Stimulated activated effector memory CD8-positive, alpha-beta T cell treated with anti-CD3 and anti-CD28 coated beads, Interleukin-12 subunit alpha, Interleukin-12 subunit beta, amount 100 ng/mL, for 72 hours (primary cell): ENCODE results near the gene ZFYVE28.
A peak's percentile ranks its signal among the peaks of the same experiment; 100 is the strongest.

Source experiments
- ATAC-seq: fragments of 150-1000 bp; cut with Tn5 transposase; 2 replicates; pipeline ENCODE4 v1.10.0; 2021
- DNase-seq, 2 donors: peaks; one replicate each; pipeline ENCODE4 v3.0.0; 2021 to 2022; ENCODE audit warnings: low spot score in 2 of 2
- H3K27ac Mint-ChIP-seq: one replicate; pipeline ENCODE4 v1.8.0; 2022; ENCODE audit warnings: mild to moderate bottlenecking, mixed read lengths
- H3K36me3 Mint-ChIP-seq: one replicate; pipeline ENCODE4 v1.8.0; 2022; ENCODE audit warnings: mild to moderate bottlenecking, mixed read lengths
- H3K4me1 Mint-ChIP-seq: one replicate; pipeline ENCODE4 v1.8.0; 2022; ENCODE audit warnings: mixed read lengths
- H3K4me3 Mint-ChIP-seq: one replicate; pipeline ENCODE4 v1.8.0; 2022; ENCODE audit warnings: mild to moderate bottlenecking, mixed read lengths
- H3K9me3 Mint-ChIP-seq: one replicate; pipeline ENCODE4 v1.8.0; 2022; ENCODE audit warnings: mixed read lengths

Gene ZFYVE28

DNA sequence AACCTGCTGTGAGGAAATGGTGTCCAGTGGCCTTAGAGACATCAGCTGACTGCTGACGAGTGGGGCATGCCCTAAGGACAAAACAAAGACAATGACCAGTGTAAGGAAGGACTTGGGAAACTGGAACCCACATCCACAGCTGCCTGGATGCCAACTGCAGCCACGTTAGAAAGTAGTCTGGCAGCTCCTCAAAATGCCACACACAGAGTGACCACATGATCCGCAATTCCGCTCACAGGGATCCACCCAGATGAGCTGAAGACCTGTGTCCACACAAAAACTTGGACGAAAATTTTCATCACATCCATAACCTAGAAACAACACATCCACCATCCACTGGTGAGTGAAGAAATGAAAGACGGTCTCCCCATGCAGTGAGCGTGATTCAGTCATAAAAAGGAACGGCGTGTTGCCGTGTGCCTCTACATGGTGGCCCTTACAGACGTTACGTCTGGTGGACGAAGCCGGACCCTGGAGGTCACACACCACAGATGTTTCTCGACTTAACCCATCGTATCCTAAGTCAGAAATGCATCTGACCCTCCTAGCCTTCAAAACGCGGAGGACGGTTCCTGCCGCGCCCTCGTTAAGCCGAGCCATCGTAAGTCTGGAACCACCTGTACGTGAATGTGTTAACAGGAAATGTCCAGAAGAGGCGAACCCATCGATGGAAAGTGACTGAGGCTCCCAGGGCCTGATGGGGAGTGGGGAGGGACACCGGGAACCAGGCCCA lies 115.9 kb downstream of the ZFYVE28 start:
- no peak overlapping the region for H3K4me3 Mint-ChIP-seq
- peaks cover 17% of the 10 kb centered on the region for H3K36me3 Mint-ChIP-seq
- no peak overlapping the region for H3K27ac Mint-ChIP-seq
- peaks cover 5% of the 10 kb centered on the region for H3K4me1 Mint-ChIP-seq
- H3K9me3 Mint-ChIP-seq = no peaks in the 10 kb centered on the region
- DNase-seq (no peak), ATAC-seq (no peak)

DNA sequence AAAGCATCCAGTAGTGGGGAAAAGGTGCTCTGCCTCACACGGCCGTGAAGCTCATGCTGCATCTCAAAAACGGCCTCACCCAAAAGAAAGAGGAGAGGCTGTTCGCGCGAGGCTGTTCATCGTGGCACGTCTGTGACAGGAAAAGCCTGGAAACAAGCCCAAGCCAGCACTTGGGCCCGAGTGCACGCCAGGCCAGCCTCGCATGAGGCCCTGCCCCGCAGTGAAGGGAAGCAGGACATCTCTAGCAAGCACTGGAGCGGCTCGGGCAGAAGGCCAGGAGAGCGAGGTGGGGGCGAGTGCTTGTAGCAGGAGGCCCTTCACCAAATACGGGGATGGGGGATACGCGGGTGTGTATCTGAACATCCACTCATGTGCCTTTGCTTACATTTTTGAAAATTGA lies 116.6 kb downstream of the ZFYVE28 start:
- Mint-ChIP-seq H3K27ac (no peak overlapping the region), H3K4me3 (no peak overlapping the region), H3K4me1 (peaks cover 9% of the 10 kb centered on the region), H3K9me3 (no peaks in the 10 kb centered on the region), H3K36me3 (peaks cover 17% of the 10 kb centered on the region)
- DNase-seq (no peak), ATAC-seq (no peak)

DNA sequence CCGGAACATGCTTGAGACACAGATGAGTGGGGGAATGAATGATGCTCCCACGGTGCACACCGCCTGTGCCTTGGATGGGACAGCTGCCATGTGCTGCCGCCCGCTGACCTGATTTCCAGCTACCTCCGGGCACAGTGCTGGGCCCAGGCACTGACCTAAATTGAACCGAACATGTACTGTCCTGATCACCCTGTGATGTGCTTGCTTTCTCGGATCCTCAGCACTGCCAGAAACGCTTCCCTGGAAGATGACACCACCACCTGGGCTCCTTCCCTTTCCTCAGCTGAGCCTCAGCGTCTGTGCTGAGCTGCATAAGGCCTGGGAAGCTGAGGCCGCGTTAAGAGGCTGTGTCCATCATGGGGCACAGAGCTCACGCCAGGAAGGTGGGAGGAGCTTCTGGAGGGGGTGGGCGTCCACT lies 117.2 kb downstream of the ZFYVE28 start:
- ATAC-seq (no peak), DNase-seq (no peak)
- peaks cover 17% of the 10 kb centered on the region for H3K36me3 Mint-ChIP-seq
- H3K4me3 Mint-ChIP-seq = no peak overlapping the region
- no peaks in the 10 kb centered on the region for H3K9me3 Mint-ChIP-seq
- peak overlapping the region; percentile 40 for H3K27ac Mint-ChIP-seq
- H3K4me1 Mint-ChIP-seq = peaks cover 9% of the 10 kb centered on the region

- ATAC-seq (no peak), DNase-seq (no peak)
- H3K36me3 Mint-ChIP-seq = peaks cover 11% of the 10 kb centered on the region
- H3K4me1 Mint-ChIP-seq = peaks cover 13% of the 10 kb centered on the region
- peak overlapping the region; percentile 40 for H3K27ac Mint-ChIP-seq
- no peak overlapping the region for H3K4me3 Mint-ChIP-seq
- no peaks in the 10 kb centered on the region for H3K9me3 Mint-ChIP-seq
These were observed 117.8 kb downstream of the ZFYVE28 start for GRCh38 chr4:2300431-2301224.

DNA sequence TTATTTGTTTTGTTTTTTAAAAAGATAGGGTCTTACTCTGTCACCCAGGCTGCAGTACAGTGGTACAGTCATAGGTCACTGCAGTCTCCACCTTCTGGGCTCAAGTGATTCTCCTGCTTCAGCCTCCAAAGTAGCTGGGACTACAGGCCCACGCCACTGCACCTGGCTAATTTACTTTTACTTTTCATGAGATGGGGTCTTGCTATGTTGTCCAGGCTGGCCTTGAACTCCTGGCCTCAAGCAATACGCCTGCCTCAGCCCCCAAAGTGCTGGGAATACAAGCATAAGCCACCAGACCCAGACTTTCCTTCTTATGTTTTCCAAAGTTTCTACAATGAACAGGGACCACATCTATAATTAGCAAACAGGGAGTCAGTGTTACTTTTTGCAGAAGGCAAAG lies 118.7 kb downstream of the ZFYVE28 start:
- no peak for DNase-seq
- Mint-ChIP-seq H3K36me3 (peaks cover 11% of the 10 kb centered on the region), H3K27ac (peak overlapping the region; percentile 66), H3K9me3 (no peaks in the 10 kb centered on the region), H3K4me1 (peaks cover 18% of the 10 kb centered on the region), H3K4me3 (no peak overlapping the region)
- no peak for ATAC-seq

GRCh38 chr4:2298532-2298991 lies 119.9 kb downstream of the ZFYVE28 start:
- Mint-ChIP-seq H3K27ac (peak overlapping the region; percentile 66), H3K9me3 (no peaks in the 10 kb centered on the region), H3K4me1 (peaks cover 18% of the 10 kb centered on the region), H3K4me3 (no peak overlapping the region), H3K36me3 (peaks cover 11% of the 10 kb centered on the region)
- no peak for ATAC-seq
- DNase-seq = no peak

DNA sequence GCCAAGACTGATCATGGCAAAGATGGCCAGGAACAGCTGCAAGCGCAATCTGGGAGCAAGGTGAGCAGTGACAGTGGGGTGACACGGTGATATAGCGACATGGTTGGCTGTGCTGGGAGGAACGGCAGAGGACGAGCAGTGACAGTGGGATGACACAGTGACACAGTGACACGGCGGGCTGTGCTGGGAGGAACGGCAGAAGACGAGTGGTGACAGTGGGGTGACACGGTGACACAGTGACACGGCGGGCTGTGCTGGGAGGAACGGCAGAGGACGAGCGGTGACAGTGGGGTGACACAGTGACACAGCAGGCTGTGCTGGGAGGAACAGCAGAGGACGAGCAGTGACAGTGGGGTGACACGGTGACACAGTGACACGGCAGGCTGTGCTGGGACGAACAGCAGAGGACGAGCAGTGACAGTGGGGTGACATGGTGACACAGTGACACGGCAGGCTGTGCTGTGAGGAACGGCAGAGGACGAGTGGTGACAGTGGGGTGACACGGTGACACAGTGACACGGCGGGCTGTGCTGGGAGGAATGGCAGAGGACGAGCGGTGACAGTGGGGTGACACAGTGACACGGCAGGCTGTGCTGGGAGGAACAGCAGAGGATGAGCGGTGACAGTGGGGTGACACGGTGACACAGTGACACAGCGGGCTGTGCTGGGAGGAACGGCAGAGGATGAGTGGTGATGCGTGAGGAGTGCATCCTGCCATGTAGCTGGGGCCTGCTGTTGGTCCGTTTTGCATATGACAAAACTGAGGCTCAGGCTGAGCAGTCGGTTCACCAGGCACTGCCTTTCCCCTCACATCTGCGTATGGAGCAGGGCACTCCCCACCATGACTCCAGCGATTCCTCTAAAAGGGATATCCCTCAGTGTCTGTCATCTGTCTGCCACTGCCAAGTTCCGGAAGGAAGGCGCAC lies 120.6 kb downstream of the ZFYVE28 start:
- peak overlapping the region; percentile 89 for H3K27ac Mint-ChIP-seq

GRCh38 chr4:2296631-2297601 lies 121.5 kb downstream of the ZFYVE28 start:
- Mint-ChIP-seq H3K9me3 (no peaks in the 10 kb centered on the region), H3K4me3 (no peak overlapping the region), H3K36me3 (peaks cover 6% of the 10 kb centered on the region), H3K4me1 (peaks cover 18% of the 10 kb centered on the region), H3K27ac (peak overlapping the region; percentile 89)
- peak; percentile 14 for ATAC-seq
- DNase-seq = no peak

More for the DNA sequence above, 120.6 kb downstream of the ZFYVE28 start:
- Mint-ChIP-seq H3K4me1 (peaks cover 18% of the 10 kb centered on the region), H3K4me3 (no peak overlapping the region), H3K36me3 (peaks cover 11% of the 10 kb centered on the region), H3K9me3 (no peaks in the 10 kb centered on the region)
- ATAC-seq (no peak), DNase-seq (no peak)

GRCh38 chr4:2295900-2296442 lies 122.5 kb downstream of the ZFYVE28 start:
- H3K27ac Mint-ChIP-seq = peak overlapping the region; percentile 46
- no peak overlapping the region for H3K4me3 Mint-ChIP-seq
- H3K36me3 Mint-ChIP-seq = peaks cover 2% of the 10 kb centered on the region
- ATAC-seq = no peak
- no peak for DNase-seq
- no peaks in the 10 kb centered on the region for H3K9me3 Mint-ChIP-seq
- peaks cover 25% of the 10 kb centered on the region for H3K4me1 Mint-ChIP-seq

DNA sequence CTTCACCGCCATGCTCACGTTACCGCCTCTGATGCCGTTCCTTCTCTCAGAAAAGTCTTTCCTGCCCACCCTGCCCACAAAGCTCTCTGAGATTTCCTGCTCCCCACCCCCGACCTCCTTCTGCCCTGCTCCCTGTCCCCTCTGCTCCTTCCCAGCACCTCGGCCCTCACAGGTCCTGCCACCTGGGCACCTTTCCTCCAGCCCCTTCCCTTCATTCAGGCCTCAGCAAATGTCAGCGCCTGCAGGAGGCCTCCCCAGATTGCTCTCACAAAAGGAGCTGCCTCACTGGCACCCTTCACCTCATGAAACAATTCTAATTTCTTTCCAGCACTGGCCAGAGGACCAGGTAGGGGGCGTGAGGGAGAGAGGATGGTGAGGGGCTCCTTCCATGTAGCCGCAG lies 122.9 kb downstream of the ZFYVE28 start:
- H3K4me1 Mint-ChIP-seq = peaks cover 30% of the 10 kb centered on the region
- H3K36me3 Mint-ChIP-seq = peaks cover 6% of the 10 kb centered on the region
- DNase-seq (no peak), ATAC-seq (no peak)
- H3K4me3 Mint-ChIP-seq = no peak overlapping the region
- peak overlapping the region; percentile 46 for H3K27ac Mint-ChIP-seq
- no peaks in the 10 kb centered on the region for H3K9me3 Mint-ChIP-seq

- Mint-ChIP-seq H3K36me3 (peaks cover 6% of the 10 kb centered on the region), H3K9me3 (no peaks in the 10 kb centered on the region), H3K4me1 (peaks cover 35% of the 10 kb centered on the region), H3K4me3 (no peak overlapping the region), H3K27ac (no peak overlapping the region)
- no peak for ATAC-seq
- DNase-seq = no peak
These were observed 125.8 kb downstream of the ZFYVE28 start for GRCh38 chr4:2292646-2293108.

DNA sequence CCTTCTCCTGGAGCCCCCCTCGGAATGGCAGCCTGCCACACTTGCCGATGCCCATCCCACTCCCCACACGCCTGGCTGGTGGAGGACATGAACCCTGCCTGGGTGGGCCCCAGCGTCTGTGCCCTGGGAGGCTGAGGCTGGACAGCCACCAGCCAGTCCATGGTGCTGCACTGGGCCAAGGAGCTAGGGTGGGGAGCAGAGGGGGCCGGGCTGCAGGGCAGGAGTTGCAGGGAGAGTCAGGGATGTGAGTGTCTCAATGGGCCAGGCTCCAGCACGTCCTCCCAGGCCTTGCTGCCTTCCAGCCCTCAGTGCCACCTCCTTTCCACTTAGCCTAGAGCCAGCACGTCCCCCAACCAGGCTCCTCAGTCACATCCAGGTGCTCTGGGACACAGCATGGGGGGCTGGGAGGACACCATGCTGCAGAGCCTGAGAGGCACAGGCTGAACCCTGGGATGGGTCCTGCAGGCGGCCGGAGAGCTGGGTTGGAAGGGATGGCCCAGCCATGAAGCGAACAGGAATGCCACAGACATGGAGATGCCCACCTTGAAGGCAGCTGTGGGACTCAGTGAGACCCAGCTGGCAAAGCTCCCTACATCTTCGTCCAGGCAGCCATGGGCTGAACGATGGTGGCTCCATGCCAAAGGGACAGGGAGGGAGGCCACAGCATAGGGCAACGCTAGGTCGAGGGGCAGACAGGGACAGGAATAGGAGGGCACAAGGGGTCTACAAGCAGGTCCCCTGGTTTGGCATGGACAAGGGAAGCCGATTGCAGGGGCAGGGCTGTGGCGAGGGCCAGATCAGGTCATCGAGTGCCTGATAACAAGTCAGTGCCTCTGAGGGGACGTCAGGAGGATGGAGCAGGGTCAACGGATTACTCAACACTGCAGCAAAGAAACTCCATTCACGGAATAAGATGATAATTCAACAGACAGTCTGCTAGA lies 126.5 kb downstream of the ZFYVE28 start:
- ATAC-seq (no peak), DNase-seq (no peak)
- Mint-ChIP-seq H3K27ac (peak overlapping the region; percentile 87), H3K4me3 (peak overlapping the region; percentile 61), H3K9me3 (no peaks in the 10 kb centered on the region), H3K36me3 (peaks cover 6% of the 10 kb centered on the region), H3K4me1 (peaks cover 29% of the 10 kb centered on the region)
